Rectal smooth muscle tissue (tissue), 1 donor: ENCODE results near the gene CCNY.

Experiments
- H3K27ac ChIP-seq: one replicate; pipeline ENCODE4 v1.7.0; 2013; ENCODE audit warnings: low read depth, low read length, inconsistent platforms
- H3K27me3 ChIP-seq: one replicate; pipeline ENCODE4 v1.7.0; 2013; ENCODE audit warnings: low read length; ENCODE audit not compliant: control insufficient read depth, insufficient read depth
- H3K36me3 ChIP-seq: one replicate; pipeline ENCODE4 v1.7.0; 2013; ENCODE audit warnings: low read length; ENCODE audit not compliant: control insufficient read depth, insufficient read depth
- H3K4me1 ChIP-seq: one replicate; pipeline ENCODE4 v1.7.0; 2013; ENCODE audit warnings: low read length; ENCODE audit not compliant: control insufficient read depth, insufficient read depth
- H3K4me3 ChIP-seq: one replicate; pipeline ENCODE4 v1.7.0; 2013; ENCODE audit warnings: low read length
- H3K9ac ChIP-seq: one replicate; pipeline ENCODE4 v1.7.0; 2013; ENCODE audit warnings: low read length

The CCNY gene

GRCh38 chr10:35463878-35464277 lies 127.6 kb downstream of the CCNY start:
- Histone ChIP-seq H3K36me3 (no peaks in the 10 kb centered on the region), H3K4me1 (peaks cover 11% of the 10 kb centered on the region), H3K9ac (no peak overlapping the region), H3K4me3 (no peak overlapping the region), H3K27ac (no peak overlapping the region), H3K27me3 (no peaks in the 10 kb centered on the region)

- Histone ChIP-seq H3K4me1 (peaks cover 11% of the 10 kb centered on the region), H3K27ac (no peak overlapping the region), H3K27me3 (no peaks in the 10 kb centered on the region), H3K4me3 (no peak overlapping the region), H3K36me3 (no peaks in the 10 kb centered on the region), H3K9ac (no peak overlapping the region)
These were observed 128.6 kb downstream of the CCNY start for GRCh38 chr10:35464825-35465456.

GRCh38 chr10:35465673-35466072 lies 129.4 kb downstream of the CCNY start:
- H3K4me3 ChIP-seq, result no peak overlapping the region
- H3K4me1 ChIP-seq, result peaks cover 11% of the 10 kb centered on the region
- no peak overlapping the region for H3K27ac ChIP-seq
- H3K36me3 ChIP-seq, result no peaks in the 10 kb centered on the region
- H3K9ac ChIP-seq, result no peak overlapping the region
- H3K27me3 ChIP-seq, result no peaks in the 10 kb centered on the region

GRCh38 chr10:35466170-35466569 lies 129.9 kb downstream of the CCNY start:
- peaks cover 7% of the 10 kb centered on the region for H3K4me1 ChIP-seq
- H3K27ac ChIP-seq, result no peak overlapping the region
- no peaks in the 10 kb centered on the region for H3K36me3 ChIP-seq
- no peak overlapping the region for H3K4me3 ChIP-seq
- no peak overlapping the region for H3K9ac ChIP-seq
- no peaks in the 10 kb centered on the region for H3K27me3 ChIP-seq

- Histone ChIP-seq H3K27ac (no peak overlapping the region), H3K9ac (no peak overlapping the region), H3K4me1 (peaks cover 4% of the 10 kb centered on the region)
These were observed 130.4 kb downstream of the CCNY start for GRCh38 chr10:35466661-35467060.

GRCh38 chr10:35467186-35467585 lies 130.9 kb downstream of the CCNY start:
- H3K4me1 ChIP-seq, result peaks cover 4% of the 10 kb centered on the region

More at GRCh38 chr10:35466661-35467060, 130.4 kb downstream of the CCNY start:
- H3K36me3 ChIP-seq, result no peaks in the 10 kb centered on the region
- H3K27me3 ChIP-seq, result no peaks in the 10 kb centered on the region
- no peak overlapping the region for H3K4me3 ChIP-seq

GRCh38 chr10:35470248-35470924 lies 134.1 kb downstream of the CCNY start:
- Histone ChIP-seq H3K27me3 (no peaks in the 10 kb centered on the region), H3K27ac (no peak overlapping the region), H3K4me3 (no peak overlapping the region), H3K36me3 (no peaks in the 10 kb centered on the region), H3K9ac (no peak overlapping the region), H3K4me1 (peaks cover under 1% of the 10 kb centered on the region)

More at GRCh38 chr10:35467186-35467585, 130.9 kb downstream of the CCNY start:
- no peaks in the 10 kb centered on the region for H3K36me3 ChIP-seq
- H3K27ac ChIP-seq, result no peak overlapping the region
- H3K27me3 ChIP-seq, result no peaks in the 10 kb centered on the region
- H3K9ac ChIP-seq, result no peak overlapping the region
- H3K4me3 ChIP-seq, result no peak overlapping the region

GRCh38 chr10:35470925-35471315 lies 134.6 kb downstream of the CCNY start:
- Histone ChIP-seq H3K36me3 (no peaks in the 10 kb centered on the region), H3K9ac (no peak overlapping the region), H3K27me3 (no peaks in the 10 kb centered on the region), H3K4me1 (no peaks in the 10 kb centered on the region), H3K4me3 (no peak overlapping the region), H3K27ac (no peak overlapping the region)

GRCh38 chr10:35471435-35471834 lies 135.1 kb downstream of the CCNY start:
- Histone ChIP-seq H3K27me3 (no peaks in the 10 kb centered on the region), H3K36me3 (no peaks in the 10 kb centered on the region), H3K9ac (no peak overlapping the region), H3K4me1 (no peaks in the 10 kb centered on the region), H3K27ac (no peak overlapping the region), H3K4me3 (no peak overlapping the region)

- Histone ChIP-seq H3K36me3 (no peaks in the 10 kb centered on the region), H3K27ac (no peak overlapping the region), H3K27me3 (no peaks in the 10 kb centered on the region), H3K4me3 (no peak overlapping the region), H3K4me1 (peaks cover 3% of the 10 kb centered on the region), H3K9ac (no peak overlapping the region)
These were observed 143.8 kb downstream of the CCNY start for GRCh38 chr10:35480142-35480541.

- Histone ChIP-seq H3K4me3 (no peak overlapping the region), H3K36me3 (no peaks in the 10 kb centered on the region), H3K27ac (no peak overlapping the region), H3K9ac (no peak overlapping the region), H3K27me3 (no peaks in the 10 kb centered on the region), H3K4me1 (peaks cover 3% of the 10 kb centered on the region)
These were observed 145.1 kb downstream of the CCNY start for GRCh38 chr10:35481413-35481812.

GRCh38 chr10:35486297-35486990 lies 150.1 kb downstream of the CCNY start:
- Histone ChIP-seq H3K4me3 (no peak overlapping the region), H3K4me1 (peaks cover 3% of the 10 kb centered on the region), H3K9ac (no peak overlapping the region), H3K27ac (no peak overlapping the region), H3K27me3 (no peaks in the 10 kb centered on the region), H3K36me3 (no peaks in the 10 kb centered on the region)
